ENCODE measurements around the gene OIT3. TPM values are rescaled to one million over a fixed set of nuclear protein-coding genes. Genes with fewer than 3 reads are reported as not detected.

OIT3 gene
- total RNA-seq, result 0.18 TPM
- long read RNA-seq, partial matches to known transcripts, result 0 of 1 reads
- long read RNA-seq, other reads (novel, unspliced or antisense), result 1 of 1 reads

GRCh38 chr10:72893136-72893798 is at the start of gene OIT3:
TSS of gene OIT3 (plus strand) at chr10:72893739. CDS start at chr10:72893799, 60 bp downstream.
- H3K27ac ChIP-seq, result no peak within 1 kb of the TSS
- no peak for TF ChIP-seq CTCF (IDR thresholded peaks at IDR 0.05)
- H3K4me3 ChIP-seq, result no peak within 1 kb of the TSS
- H3K4me1 ChIP-seq, result no peaks in the 10 kb centered on the region
- no peak for DNase-seq
- H3K27me3 ChIP-seq (ENCODE audit: low read depth), result no peaks in the 10 kb centered on the region
- intact Hi-C loops (cut with DNase I), result no loop called here
- H3K9me3 ChIP-seq, result no peaks in the 10 kb centered on the region
- H3K36me3 ChIP-seq, result peaks cover 4% of the 10 kb centered on the region
- no peak for ATAC-seq

- Histone ChIP-seq H3K27me3 (ENCODE audit: low read depth) (no peaks in the 10 kb centered on the region), H3K9me3 (no peaks in the 10 kb centered on the region), H3K4me1 (no peaks in the 10 kb centered on the region), H3K4me3 (no peak overlapping the region), H3K36me3 (no peaks in the 10 kb centered on the region), H3K27ac (no peak overlapping the region)
- DNase-seq (no peak), ATAC-seq (no peak)
- TF ChIP-seq CTCF (IDR thresholded peaks at IDR 0.05), result no peak
- intact Hi-C loops (cut with DNase I), result no loop called here
Observed at GRCh38 chr10:72846238-72846637, 47.3 kb upstream of the OIT3 start.

- no peaks in the 10 kb centered on the region for H3K36me3 ChIP-seq
- peak; percentile 74 to 80 for ATAC-seq
- H3K4me3 ChIP-seq, result no peak overlapping the region
- no peaks in the 10 kb centered on the region for H3K9me3 ChIP-seq
- no peak overlapping the region for H3K27ac ChIP-seq
- H3K4me1 ChIP-seq, result no peaks in the 10 kb centered on the region
- intact Hi-C loops (cut with DNase I), result no loop called here
- H3K27me3 ChIP-seq (ENCODE audit: low read depth), result no peaks in the 10 kb centered on the region
- no peak for DNase-seq
- TF ChIP-seq CTCF (IDR thresholded peaks at IDR 0.05), result no peak
Observed at GRCh38 chr10:72847681-72848080, 45.9 kb upstream of the OIT3 start.

GRCh38 chr10:72850861-72851260 is 42.7 kb upstream of the OIT3 start:
- H3K4me1 ChIP-seq, result no peaks in the 10 kb centered on the region
- intact Hi-C loops (cut with DNase I), result no loop called here
- no peak for ATAC-seq
- H3K27ac ChIP-seq, result no peak overlapping the region
- no peaks in the 10 kb centered on the region for H3K36me3 ChIP-seq
- no peak overlapping the region for H3K4me3 ChIP-seq
- TF ChIP-seq CTCF (IDR thresholded peaks at IDR 0.05), result no peak
- no peaks in the 10 kb centered on the region for H3K27me3 ChIP-seq (ENCODE audit: low read depth)
- DNase-seq, result no peak
- H3K9me3 ChIP-seq, result no peaks in the 10 kb centered on the region

- Histone ChIP-seq H3K4me1 (no peaks in the 10 kb centered on the region), H3K9me3 (no peaks in the 10 kb centered on the region), H3K27me3 (ENCODE audit: low read depth) (no peaks in the 10 kb centered on the region), H3K4me3 (no peak overlapping the region), H3K36me3 (no peaks in the 10 kb centered on the region), H3K27ac (no peak overlapping the region)
- TF ChIP-seq CTCF (IDR thresholded peaks at IDR 0.05), result no peak
- ATAC-seq (peak in 1 of 2 donors; percentile 32), DNase-seq (no peak)
- intact Hi-C loops (cut with DNase I), result no loop called here
Observed at GRCh38 chr10:72851509-72851908, 42.0 kb upstream of the OIT3 start.

Measured in lower lobe of right lung (tissue), 2 donors.